ENCODE results near the gene SLC1A4. TPM values are rescaled to one million over a fixed set of nuclear protein-coding genes. Genes with fewer than 3 reads are reported as not detected.

Gene SLC1A4
- total RNA-seq, 4 donors from 2014 or later, result 7.2 to 14.4 (median 12.2) TPM

- H3K9me3 ChIP-seq, result no peaks in the 10 kb centered on the region
- WGBS, 2 donors, result 33 to 50% methylated on average over 1 of the region's 1 CpG
- H3K4me1 ChIP-seq, result peaks cover 0 to 45% (median 0%) of the 10 kb centered on the region in 4 donors
- peak overlapping the region in 2 of 4 donors; percentile 97 to 98 for H3K27ac ChIP-seq
- peak overlapping the region in 1 of 4 donors; percentile 69 for H3K4me3 ChIP-seq
- no peaks in the 10 kb centered on the region for H3K27me3 ChIP-seq
- no peak for TF ChIP-seq EP300 (IDR thresholded peaks at IDR 0.05)
- no peak for TF ChIP-seq POLR2A (IDR thresholded peaks at IDR 0.05)
- DNase-seq (ENCODE audit: low spot score in 2 of 2), result no peak
- H3K36me3 ChIP-seq, result no peaks in the 10 kb centered on the region
Measured at GRCh38 chr2:64990876-64991275, 1.7 kb downstream of the SLC1A4 start.

DNA sequence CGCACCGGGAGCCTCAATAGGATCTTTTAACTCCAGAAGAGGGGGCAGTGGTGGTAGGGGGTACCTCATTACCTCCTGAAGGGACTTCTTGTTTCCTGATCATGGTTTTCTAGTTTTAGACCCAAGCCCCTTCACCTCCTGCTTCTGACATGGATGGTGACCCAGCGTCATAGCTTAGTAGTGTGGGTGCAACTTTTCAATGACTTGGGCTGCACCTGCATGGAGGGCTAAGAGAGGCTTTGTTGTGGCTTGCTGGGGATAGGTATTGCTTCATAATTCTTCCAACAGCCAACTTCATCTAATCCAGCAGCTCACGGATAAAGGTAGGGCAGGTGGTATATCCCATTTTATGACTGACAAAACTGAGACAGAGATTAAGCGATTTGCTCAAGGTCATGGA is 3.0 kb downstream of the SLC1A4 start:
- Histone ChIP-seq H3K27ac (no peak overlapping the region), H3K4me3 (no peak overlapping the region), H3K9me3 (no peaks in the 10 kb centered on the region), H3K27me3 (no peaks in the 10 kb centered on the region), H3K4me1 (peaks cover 0 to 41% (median 0%) of the 10 kb centered on the region in 4 donors), H3K36me3 (no peaks in the 10 kb centered on the region)
- TF ChIP-seq EP300 (IDR thresholded peaks at IDR 0.05) (no peak), POLR2A (IDR thresholded peaks at IDR 0.05) (no peak)
- TF ChIP-seq, protein P1, sequence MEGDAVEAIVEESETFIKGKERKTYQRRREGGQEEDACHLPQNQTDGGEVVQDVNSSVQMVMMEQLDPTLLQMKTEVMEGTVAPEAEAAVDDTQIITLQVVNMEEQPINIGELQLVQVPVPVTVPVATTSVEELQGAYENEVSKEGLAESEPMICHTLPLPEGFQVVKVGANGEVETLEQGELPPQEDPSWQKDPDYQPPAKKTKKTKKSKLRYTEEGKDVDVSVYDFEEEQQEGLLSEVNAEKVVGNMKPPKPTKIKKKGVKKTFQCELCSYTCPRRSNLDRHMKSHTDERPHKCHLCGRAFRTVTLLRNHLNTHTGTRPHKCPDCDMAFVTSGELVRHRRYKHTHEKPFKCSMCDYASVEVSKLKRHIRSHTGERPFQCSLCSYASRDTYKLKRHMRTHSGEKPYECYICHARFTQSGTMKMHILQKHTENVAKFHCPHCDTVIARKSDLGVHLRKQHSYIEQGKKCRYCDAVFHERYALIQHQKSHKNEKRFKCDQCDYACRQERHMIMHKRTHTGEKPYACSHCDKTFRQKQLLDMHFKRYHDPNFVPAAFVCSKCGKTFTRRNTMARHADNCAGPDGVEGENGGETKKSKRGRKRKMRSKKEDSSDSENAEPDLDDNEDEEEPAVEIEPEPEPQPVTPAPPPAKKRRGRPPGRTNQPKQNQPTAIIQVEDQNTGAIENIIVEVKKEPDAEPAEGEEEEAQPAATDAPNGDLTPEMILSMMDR (IDR thresholded peaks at IDR 0.05), result no peak
- DNase-seq (ENCODE audit: low spot score in 2 of 2), result no peak
- WGBS, 2 donors, result 89 to 94% methylated on average over 5 of the region's 5 CpGs

- H3K36me3 ChIP-seq, result no peaks in the 10 kb centered on the region
- 88 to 94% methylated on average over 4 of the region's 4 CpGs for WGBS, 2 donors
- no peak overlapping the region for H3K4me3 ChIP-seq
- TF ChIP-seq POLR2A (IDR thresholded peaks at IDR 0.05), result no peak
- TF ChIP-seq EP300 (IDR thresholded peaks at IDR 0.05), result no peak
- TF ChIP-seq, protein P1 (IDR thresholded peaks at IDR 0.05), result no peak
- no peak overlapping the region for H3K27ac ChIP-seq
- DNase-seq (ENCODE audit: low spot score in 2 of 2), result no peak
- H3K27me3 ChIP-seq, result no peaks in the 10 kb centered on the region
- peaks cover 0 to 36% (median 0%) of the 10 kb centered on the region in 4 donors for H3K4me1 ChIP-seq
- H3K9me3 ChIP-seq, result no peaks in the 10 kb centered on the region
Measured at GRCh38 chr2:64992990-64993389, 3.8 kb downstream of the SLC1A4 start.

GRCh38 chr2:64995041-64995440 is 5.8 kb downstream of the SLC1A4 start:
- WGBS, 2 donors, result 89 to 93% methylated on average over 3 of the region's 3 CpGs
- TF ChIP-seq EP300 (IDR thresholded peaks at IDR 0.05) (no peak), POLR2A (IDR thresholded peaks at IDR 0.05) (no peak)
- TF ChIP-seq, protein P1 (IDR thresholded peaks at IDR 0.05), result no peak
- peaks cover 0 to 53% (median 12%) of the 10 kb centered on the region in 4 donors for H3K4me1 ChIP-seq

DNA sequence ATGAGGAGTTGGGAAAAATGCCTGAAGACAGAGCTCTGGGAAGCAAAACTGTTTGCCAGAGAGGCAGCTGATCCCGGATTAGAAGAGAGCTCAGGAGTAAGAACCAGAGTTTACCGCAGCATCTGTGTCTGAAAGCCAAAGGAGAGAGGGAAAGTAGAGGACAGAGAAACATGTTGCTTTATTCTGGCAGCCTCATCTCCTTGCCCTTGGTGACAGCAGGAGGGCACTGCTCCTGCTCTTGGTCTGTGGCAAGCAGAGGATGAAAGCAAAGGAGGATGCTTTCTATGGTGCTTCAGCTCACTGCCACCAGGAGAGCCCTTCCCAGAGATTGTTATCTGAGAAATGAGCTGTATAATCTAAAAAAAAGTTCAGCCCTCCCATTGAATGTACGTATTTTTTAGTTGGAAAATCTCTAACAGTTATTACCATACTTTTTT is 7.7 kb downstream of the SLC1A4 start:
- Histone ChIP-seq H3K27me3 (no peaks in the 10 kb centered on the region), H3K27ac (peak overlapping the region in 1 of 4 donors; percentile 12), H3K9me3 (no peaks in the 10 kb centered on the region), H3K4me3 (no peak overlapping the region), H3K36me3 (no peaks in the 10 kb centered on the region), H3K4me1 (peaks cover 0 to 34% (median 12%) of the 10 kb centered on the region in 4 donors)
- no peak for TF ChIP-seq EP300 (IDR thresholded peaks at IDR 0.05)
- TF ChIP-seq POLR2A (IDR thresholded peaks at IDR 0.05), result no peak
- TF ChIP-seq, protein P1 (IDR thresholded peaks at IDR 0.05), result no peak
- DNase-seq (ENCODE audit: low spot score in 2 of 2), result no peak
- 83 to 88% methylated on average over 3 of the region's 3 CpGs for WGBS, 2 donors

More at GRCh38 chr2:64995041-64995440, 5.8 kb downstream of the SLC1A4 start:
- no peaks in the 10 kb centered on the region for H3K9me3 ChIP-seq
- DNase-seq (ENCODE audit: low spot score in 2 of 2), result no peak
- H3K36me3 ChIP-seq, result no peaks in the 10 kb centered on the region
- no peaks in the 10 kb centered on the region for H3K27me3 ChIP-seq
- no peak overlapping the region for H3K27ac ChIP-seq
- no peak overlapping the region for H3K4me3 ChIP-seq

All from tibial nerve (tissue), 4 donors.